ENCODE data around the gene TMEM175. TPM values are rescaled to one million over a fixed set of nuclear protein-coding genes. Genes with fewer than 3 reads are reported as not detected.

TMEM175 gene
- total and polyA plus RNA-seq, 2 of the 13 experiments (the other 11 are each of a cell fraction or from before 2014, with no cell fraction given), result 5.1 to 9.9 TPM

- intact Hi-C loops (cut with micrococcal nuclease; ENCODE audit: unreplicated experiment), result no loop called here
- no peak overlapping the region for H3K9ac ChIP-seq (ENCODE audit: insufficient read depth, low read depth, low read length)
- peaks cover 9 to 13% of the 10 kb centered on the region in 2 experiments; a peak in 2 of 5 replicates for H3K36me3 ChIP-seq (replicated peaks in 1 of 2; ENCODE audit: control insufficient read depth in 1 of 2, insufficient read depth in 2 of 2, low read length in 2 of 2)
- H3K27ac ChIP-seq (ENCODE audit: extremely low read length, insufficient read depth, low read length), result no peak overlapping the region
- no peak overlapping the region for H3K4me3 ChIP-seq (replicated peaks in 1 of 3; ENCODE audit: insufficient read depth in 1 of 3, low read depth in 2 of 3, low read length in 3 of 3)
- H3K4me1 ChIP-seq (ENCODE audit: insufficient read depth, low read length), result no peaks in the 10 kb centered on the region
- no peak overlapping the region for H2AFZ ChIP-seq (ENCODE audit: low read length)
- in situ Hi-C loops (cut with HindIII; ENCODE audit: extremely low pct_ligation_motif_present, low pct_unique_long_range_greater_than_20kb), result no loop called here
- ChIA-PET POLR2A (no interaction called here), CTCF (ENCODE audit: low intra/inter-chr PET ratio, low total read pairs) (no interaction called here)
- WGBS (ENCODE audit: low lambda C conversion rate), result 94% methylated on average over 37 of the region's 42 CpGs
- ATAC-seq (no peak), DNase-seq (ENCODE audit: low spot score) (no peak), FAIRE-seq (no peak)
- no peaks in the 10 kb centered on the region; the same call in 1 of the 2 replicates for H4K20me1 ChIP-seq (ENCODE audit: insufficient read depth, low read length)
- H3K27me3 ChIP-seq (ENCODE audit: control insufficient read depth in 1 of 2, insufficient read depth in 2 of 2, low read length in 2 of 2), result no peaks in the 10 kb centered on the region
- no TSS peak for BruUV-seq (replicated peaks)
- H3K4me2 ChIP-seq (ENCODE audit: low read depth, low read length), result no peak overlapping the region
- no peaks in the 10 kb centered on the region for H3K79me2 ChIP-seq (ENCODE audit: insufficient read depth, low read length)
- H3K9me3 ChIP-seq (ENCODE audit: low read length), result no peaks in the 10 kb centered on the region
- TF ChIP-seq CENPBD1 (CRISPR knock-in tag; IDR thresholded peaks at IDR 0.05; ENCODE audit: borderline replicate concordance, low read depth) (no peak), PRPF4 (IDR thresholded peaks at IDR 0.05; ENCODE audit: low read depth, low read length, poor library complexity, severe bottlenecking) (no peak), PRDM15 (CRISPR knock-in tag; IDR thresholded peaks at IDR 0.05) (no peak), TAF15 (IDR thresholded peaks at IDR 0.05; ENCODE audit: low read depth, low read length, poor library complexity, severe bottlenecking) (no peak), ZMAT5 (CRISPR knock-in tag; IDR thresholded peaks at IDR 0.05; ENCODE audit: borderline replicate concordance, low read depth) (no peak), RAD51 (IDR thresholded peaks at IDR 0.05; ENCODE audit: borderline replicate concordance) (no peak), TGIF2 (CRISPR knock-in tag; IDR thresholded peaks at IDR 0.05) (no peak), GTF3A (CRISPR knock-in tag; conservative IDR thresholded peaks at IDR 0.05) (no peak), ZXDC (CRISPR knock-in tag; IDR thresholded peaks at IDR 0.05) (no peak), ZNF235 (CRISPR knock-in tag; IDR thresholded peaks at IDR 0.05; ENCODE audit: borderline replicate concordance) (no peak)
These were observed 28.9 kb upstream of the TMEM175 start for GRCh38 chr4:903066-904046.

All from HepG2 (cell line).